Activated naive CD4-positive, alpha-beta T cell (primary cell): ENCODE data around the gene INTS7.
"Not testable (repeated sequence)": the region's sequence is repeated elsewhere in the genome, so short reads cannot be mapped to it uniquely, and the experiment has no call there.

Source experiments
- DNase-seq, 4 experiments: peaks; one replicate each; lab custom pipeline; 2025; lab: John Stamatoyannopoulos, UW

INTS7 gene

GRCh38 chr1:211978596-211978995 lies 56.8 kb downstream of the INTS7 start:
- DNase-seq, result no peak

- DNase-seq, result no peak
Measured at GRCh38 chr1:211975152-211975941, 60.0 kb downstream of the INTS7 start.

- DNase-seq, result no peak
Measured at GRCh38 chr1:211973541-211973940, 61.8 kb downstream of the INTS7 start.

DNA sequence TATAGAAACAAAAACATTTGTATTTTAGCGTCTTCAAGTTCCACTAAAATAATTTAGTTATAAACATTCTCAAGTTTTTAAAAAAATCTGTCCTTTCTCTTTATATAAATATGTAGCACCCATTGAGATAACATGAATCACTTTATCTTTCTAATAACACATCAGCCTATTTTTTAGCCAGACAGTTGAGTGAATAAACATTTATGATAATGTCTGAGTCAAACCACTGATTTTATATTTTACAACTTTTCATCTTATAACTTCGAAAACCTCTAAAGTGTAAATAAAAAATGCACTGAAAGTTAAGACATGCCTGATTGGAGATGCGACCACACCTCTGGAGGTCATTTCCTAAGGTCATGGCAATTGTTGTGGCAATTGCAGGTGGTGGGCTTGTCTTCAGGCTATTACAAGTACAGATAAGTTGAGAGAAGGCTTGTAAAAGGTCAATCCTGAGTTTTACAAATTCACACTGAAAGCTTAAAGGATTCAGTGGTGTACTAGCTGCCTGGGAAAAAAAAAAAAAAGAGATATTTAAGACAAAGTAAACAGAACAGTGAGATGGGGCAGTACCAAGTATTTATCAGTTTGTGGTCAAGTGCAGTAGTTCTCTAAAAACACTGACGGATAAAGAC lies 67.0 kb downstream of the INTS7 start:
- no peak for DNase-seq

- DNase-seq, result no peak
Measured at GRCh38 chr1:211967704-211968103, 67.7 kb downstream of the INTS7 start.

DNA sequence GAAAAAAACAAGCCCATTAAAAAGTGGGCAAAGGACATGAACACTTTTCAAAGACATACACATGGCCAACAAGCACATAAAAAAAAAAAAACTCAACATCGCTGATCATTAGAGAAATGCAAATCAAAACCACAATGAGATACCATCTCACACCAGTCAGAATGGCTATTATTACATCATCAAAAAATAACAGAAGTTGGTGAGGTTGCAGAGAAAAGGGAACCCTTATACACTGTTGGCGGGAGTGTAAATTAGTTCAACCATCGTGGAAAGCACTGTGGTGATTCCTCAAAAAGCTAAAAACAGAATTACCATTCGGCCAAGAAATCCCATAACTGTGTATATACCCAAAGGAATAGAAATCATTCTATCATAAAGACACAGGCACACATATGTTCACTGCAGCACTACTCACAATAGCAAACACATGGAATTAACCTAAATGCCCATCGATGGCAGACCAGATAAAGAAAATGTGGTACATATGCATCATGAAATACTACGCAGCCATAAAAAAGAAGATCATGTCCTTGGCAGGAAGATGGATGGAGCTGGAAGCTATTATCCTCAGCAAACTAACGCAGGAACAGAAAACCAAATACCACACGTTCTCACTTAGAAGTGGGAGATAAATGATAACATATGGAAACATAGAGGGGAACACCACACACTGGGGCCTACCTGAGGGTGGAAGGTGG lies 70.1 kb downstream of the INTS7 start:
- DNase-seq, result no peak

DNA sequence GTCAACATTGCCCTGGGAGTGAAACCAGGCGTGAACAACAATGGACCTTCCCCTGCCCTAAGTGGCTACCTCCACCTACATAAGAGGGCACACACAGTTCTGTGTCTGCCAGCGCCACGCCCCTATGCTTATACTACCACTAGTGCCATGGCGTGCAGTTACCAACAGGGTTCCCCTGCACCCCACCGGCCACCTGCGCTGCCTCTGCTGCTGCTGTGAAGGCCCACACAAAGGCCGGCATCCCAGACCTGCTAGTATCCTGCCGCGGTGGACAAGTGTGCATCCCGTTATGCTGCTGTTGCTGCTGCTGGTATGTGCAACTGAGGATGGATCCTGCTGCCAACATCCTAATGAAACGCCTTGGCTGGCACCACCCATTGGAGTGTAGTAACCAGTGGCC lies 75.7 kb downstream of the INTS7 start:
- no peak for DNase-seq

GRCh38 chr1:211959221-211959620 lies 76.1 kb downstream of the INTS7 start:
- no peak for DNase-seq

- not testable (repeated sequence) for DNase-seq
Measured at GRCh38 chr1:211954028-211954427, 81.3 kb downstream of the INTS7 start.

DNA sequence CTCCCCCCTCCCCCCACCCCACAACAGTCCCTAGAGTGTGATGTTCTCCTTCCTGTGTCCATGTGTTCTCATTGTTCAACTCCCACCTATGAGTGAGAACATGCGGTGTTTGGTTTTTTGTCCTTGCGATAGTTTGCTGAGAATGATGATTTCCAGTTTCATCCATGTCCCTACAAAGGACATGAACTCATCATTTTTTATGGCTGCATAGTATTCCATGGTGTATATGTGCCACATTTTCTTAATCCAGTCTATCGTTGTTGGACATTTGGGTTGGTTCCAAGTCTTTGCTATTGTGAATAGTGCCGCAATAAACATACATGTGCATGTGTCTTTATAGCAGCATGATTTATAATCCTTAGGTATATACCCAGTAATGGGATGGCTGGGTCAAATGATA lies 81.8 kb downstream of the INTS7 start:
- DNase-seq, result not testable (repeated sequence)

GRCh38 chr1:211952299-211952698 lies 83.1 kb downstream of the INTS7 start:
- no peak for DNase-seq

DNA sequence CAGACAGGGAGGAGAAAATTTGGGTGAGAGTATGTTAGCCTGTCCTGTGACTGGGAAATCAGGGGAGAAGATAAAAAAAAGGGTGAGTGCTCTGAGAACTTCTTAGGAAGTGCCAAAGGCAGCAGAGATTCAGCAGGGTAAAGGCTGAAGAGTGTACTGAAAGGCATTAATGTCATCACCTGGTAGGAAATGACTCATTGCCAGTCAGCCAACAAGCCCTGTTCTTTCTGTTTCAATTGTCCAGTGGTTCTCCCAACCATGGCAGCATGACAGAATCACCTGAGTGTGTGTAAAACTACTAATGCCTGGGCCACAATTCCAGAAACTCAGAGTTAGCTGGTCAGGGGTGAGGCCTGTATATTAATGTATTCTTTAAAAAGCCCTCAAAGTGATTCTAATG lies 83.5 kb downstream of the INTS7 start:
- DNase-seq, result no peak

DNA sequence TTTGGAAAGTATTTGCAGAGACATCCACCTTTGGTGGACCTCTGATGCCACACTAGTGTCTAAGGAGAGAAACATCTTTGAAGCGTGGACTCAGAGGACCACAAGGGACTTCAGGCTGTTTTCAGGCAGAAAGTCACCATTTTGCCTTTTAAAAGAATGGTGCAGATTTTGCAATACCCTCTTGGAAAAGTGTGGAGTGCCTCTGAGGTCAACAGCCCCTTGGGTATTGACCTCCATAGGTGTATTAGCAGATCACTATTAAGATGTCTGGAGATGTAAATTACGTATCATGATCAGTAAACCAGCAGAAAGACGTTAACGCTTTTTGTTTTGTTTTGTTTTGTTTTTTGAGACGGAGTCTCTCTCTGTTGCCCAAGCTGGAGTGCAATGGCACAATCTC lies 87.0 kb downstream of the INTS7 start:
- no peak for DNase-seq

- no peak for DNase-seq
Measured at GRCh38 chr1:211947396-211948295, 87.7 kb downstream of the INTS7 start.

DNA sequence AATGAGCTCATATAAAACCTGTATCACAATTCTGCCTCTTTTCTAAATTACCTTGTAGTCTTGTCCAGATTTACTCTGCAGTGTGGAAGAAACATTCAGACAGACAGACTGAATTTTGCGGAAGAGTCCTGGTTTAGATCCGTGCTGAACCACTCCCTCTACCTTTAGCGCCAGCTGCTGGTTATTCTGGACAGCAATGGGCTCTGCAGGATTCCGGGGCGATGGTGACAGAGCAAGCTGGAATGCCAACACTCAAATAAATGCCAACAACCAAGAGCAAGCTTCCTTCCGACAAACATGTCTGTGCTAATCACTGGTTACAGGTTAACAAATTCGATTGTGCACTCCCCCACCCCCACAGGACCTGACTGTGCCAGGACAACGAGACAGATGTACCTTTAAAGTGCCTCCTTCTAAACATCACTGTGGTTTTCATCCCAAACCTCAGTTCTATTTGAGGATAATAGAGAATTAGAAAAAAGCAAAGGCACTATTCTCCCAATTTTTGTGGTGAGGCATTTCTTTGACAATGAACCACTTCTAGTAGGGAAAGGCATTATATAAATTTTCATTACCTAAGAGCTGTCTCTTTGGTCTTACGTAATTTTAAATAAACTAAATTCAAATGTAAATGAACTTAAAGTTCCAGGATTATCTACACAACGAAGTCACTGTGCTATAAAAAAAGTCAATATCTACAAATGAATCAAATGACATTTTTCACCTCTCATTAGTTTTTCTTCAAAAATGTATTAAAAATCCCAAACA lies 90.4 kb downstream of the INTS7 start:
- DNase-seq, result no peak

GRCh38 chr1:211942583-211942982 lies 92.8 kb downstream of the INTS7 start:
- no peak for DNase-seq

DNA sequence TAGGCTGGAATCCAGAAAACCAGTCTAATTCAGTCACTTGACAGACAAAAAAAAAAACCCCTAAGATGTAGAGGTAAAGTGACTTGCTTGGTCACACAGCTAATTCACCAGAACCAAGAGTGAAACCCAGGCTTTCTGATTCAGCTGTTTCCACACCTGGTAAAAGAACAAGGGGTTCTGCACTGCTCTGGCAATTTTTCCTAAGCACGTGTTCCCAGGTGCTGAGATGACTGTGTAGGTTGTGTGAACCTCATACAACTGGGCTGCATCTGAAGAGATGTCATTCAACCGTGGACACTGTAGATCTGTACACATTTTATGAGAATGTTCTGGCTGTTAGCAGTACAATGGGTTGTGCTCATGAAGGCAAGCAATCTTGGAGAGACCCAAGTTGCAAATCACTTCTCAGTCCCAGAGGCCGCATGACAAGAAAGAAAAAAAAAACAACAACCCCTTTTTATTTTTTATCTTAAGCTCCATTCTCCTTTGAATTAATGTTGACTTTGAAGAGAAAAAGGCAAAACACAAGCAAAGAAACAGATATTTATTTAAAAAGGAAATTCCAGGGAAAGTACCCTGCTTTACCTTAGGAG lies 95.4 kb downstream of the INTS7 start:
- DNase-seq, result no peak

- DNase-seq, result no peak
Measured at GRCh38 chr1:211938561-211938997, 96.8 kb downstream of the INTS7 start.

- not testable (repeated sequence) for DNase-seq
Measured at GRCh38 chr1:211937422-211937821, 97.9 kb downstream of the INTS7 start.

DNA sequence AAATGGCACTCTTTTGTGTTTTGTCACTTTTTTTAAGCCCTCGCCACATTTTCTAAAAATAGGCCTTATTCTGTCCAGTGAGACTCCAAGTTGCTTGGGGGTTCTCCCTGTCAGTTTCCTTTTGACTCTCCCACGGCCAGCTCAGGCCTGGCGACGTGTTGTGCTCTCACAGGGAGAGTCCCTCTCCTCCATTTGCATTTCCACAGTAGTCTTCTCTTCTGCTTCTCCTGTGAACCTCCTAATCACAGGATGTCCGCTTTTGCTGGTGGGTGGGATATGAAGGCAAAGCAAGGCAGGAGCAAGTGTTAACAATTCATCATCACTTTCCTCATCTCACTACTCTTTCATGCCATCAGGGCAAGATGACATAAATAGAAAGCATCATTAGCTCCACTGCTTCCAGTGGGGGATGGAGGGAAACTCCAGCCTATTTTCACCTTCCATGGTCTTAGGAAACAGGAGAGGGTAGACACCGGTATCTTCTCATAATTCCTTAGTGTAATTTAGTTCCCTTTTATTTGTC lies 99.8 kb downstream of the INTS7 start:
- DNase-seq, result no peak
